ENCODE data around the gene RAC2. TPM values are rescaled to one million over a fixed set of nuclear protein-coding genes. Genes with fewer than 3 reads are reported as not detected.

RAC2 gene
- total RNA-seq, 1 experiment from 2014 or later: 7.3 TPM

DNA sequence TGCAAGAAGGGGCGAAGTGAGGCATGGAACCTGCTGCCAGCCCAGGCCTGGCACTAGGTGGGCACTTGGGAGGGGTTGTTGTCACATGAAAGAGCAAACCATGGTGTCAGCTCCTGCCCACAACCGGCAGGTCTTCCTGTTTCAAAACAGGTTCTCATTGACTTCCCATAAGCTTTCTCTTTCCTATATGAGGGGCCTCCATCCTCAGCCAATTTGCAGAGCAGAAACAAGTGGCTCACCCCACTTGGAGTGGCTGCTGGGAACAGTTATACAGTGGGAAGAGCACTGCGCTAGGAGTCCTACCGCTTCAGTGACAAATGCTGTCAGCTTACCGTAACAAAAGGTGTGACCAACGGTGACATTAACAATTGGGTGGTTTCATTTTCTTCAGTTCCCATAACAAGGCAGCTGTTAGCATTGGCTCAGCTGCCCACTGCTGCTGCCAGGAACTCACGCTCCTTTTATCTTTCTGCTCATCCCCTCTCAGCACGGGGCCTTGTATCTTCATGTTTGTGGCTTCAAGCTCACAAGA, 21.6 kb downstream of the RAC2 start:
- no peak for DNase-seq (ENCODE audit: low spot score)

GRCh38 chr22:37221424-37222333, 22.4 kb downstream of the RAC2 start:
- DNase-seq (ENCODE audit: low spot score): no peak

DNA sequence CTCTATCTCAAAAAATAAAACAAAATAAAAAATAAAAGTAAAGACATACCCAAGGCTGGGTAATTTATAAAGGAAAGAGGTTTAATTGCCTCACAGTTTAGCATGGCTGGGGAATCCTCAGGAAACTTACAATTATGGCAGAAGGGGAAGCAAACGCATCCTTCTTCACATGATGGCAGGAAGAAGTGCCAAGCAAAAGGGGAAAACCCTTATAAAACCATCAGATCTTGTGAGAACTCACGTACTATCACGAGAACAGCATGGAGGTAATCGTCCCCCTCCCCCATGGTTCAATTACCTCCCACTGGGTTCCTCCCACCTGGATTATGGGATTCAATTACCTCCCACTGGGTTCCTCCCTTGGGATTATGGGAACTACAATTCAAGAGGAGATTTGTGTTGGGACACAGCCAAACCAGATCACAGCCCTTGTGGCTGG, 23.5 kb downstream of the RAC2 start:
- no peak for DNase-seq (ENCODE audit: low spot score)

DNA sequence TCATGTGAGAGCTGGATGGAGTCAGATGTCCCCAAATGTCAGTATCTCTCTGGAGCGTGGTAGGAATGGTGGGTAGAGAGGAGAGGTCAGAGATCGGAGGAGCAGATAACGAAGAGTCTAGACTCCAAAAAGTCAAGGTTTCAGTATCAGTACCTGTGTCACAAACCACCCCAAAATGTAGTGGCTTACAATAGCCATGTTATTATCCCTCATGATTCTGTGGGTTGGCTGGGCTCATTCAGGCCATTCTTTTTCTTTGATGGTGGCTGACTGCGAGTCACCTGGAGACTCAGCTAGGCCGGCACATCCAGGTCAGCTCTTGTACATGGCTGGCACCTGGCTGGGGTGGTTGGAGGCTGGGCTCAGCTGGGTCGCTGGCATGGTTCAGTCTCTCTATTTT, 24.5 kb downstream of the RAC2 start:
- DNase-seq (ENCODE audit: low spot score): no peak

DNA sequence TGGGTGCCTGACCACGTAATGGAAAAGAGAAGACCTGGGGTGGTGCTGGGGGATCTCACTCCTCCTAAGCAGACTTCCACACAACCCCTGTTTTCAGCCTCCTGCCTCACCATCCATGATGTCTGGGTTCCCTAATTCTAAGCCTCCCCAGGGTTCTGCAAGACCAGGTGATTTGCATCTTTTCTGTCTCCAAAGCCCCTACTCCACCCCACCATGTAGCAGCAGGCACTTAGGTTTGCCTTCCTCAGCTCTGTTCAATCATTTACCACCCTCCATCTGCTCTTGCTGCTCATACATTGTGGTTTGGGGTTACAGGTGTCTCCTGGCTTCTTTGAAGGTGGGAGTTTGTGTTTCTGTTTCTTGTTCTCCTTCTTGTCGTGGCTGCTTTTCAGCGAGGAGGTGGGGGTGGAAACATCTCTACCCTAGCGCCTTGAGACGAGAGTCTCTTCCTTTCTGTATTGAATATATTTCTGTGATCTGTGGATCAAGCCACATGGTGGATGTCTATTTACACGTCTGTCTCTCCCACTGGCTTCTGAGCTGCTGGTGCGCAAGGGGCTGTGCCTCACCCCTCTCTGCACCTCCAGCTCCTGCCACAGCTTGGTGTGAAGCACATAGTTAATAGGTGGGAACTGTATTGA, 25.2 kb downstream of the RAC2 start:
- no peak for DNase-seq (ENCODE audit: low spot score)

DNA sequence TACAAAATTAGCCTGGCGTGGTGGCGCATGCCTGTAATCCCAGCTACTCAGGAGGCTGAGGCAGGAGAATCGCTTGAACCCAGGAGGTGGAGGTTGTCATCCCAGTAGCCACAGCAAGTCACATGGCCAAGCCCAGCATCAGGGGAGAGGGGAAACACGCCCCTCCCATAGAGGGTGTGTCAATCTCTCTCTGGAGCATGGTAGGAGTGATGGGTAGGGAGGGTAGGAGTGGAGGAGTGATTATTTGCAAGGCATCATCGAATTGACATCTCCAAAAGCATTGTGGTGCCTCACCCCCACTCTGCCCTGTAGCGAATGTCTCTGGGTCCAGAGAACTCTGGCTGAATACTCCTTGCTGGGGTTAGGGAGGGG, 25.7 kb downstream of the RAC2 start:
- no peak for DNase-seq (ENCODE audit: low spot score)

DNA sequence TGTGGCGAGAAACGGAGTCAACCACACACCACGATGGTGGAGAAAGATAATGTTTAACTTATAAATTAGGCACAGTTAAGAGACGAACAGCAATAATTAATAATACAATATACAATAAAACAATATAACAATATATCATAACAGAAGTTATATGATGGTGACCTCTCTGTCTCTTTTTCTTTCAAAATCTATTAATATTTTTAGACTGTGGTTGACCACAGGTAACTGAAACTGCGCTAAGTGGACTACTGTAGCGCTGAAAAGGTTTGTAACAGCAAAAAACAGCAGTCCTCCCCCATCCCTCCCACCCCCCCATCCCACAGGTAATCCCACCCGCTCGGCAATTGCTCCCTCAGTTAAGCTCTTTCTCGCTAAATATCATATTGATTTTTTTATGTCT, 28.2 kb downstream of the RAC2 start:
- no peak for DNase-seq (ENCODE audit: low spot score)

DNA sequence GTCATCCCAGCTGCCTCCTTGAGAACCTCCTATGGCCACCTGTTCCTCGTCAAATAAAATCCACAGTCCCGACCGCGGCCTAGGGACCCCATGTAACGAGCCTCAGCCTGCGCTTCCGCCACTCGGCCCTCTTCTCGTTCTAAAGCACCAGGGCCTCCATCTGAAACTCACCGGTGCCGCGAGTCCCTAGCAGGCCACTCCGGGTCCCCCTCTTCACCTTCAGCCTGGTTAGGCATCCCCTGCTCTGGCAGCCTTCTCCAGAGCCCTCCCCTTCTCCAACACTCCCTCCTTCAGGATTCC, 29.4 kb downstream of the RAC2 start:
- no peak for DNase-seq (ENCODE audit: low spot score)

- DNase-seq (ENCODE audit: low spot score): no peak
Observed at GRCh38 chr22:37213941-37214730, 29.9 kb downstream of the RAC2 start.

GRCh38 chr22:37213218-37213855, 30.7 kb downstream of the RAC2 start:
- DNase-seq (ENCODE audit: low spot score): no peak

DNA sequence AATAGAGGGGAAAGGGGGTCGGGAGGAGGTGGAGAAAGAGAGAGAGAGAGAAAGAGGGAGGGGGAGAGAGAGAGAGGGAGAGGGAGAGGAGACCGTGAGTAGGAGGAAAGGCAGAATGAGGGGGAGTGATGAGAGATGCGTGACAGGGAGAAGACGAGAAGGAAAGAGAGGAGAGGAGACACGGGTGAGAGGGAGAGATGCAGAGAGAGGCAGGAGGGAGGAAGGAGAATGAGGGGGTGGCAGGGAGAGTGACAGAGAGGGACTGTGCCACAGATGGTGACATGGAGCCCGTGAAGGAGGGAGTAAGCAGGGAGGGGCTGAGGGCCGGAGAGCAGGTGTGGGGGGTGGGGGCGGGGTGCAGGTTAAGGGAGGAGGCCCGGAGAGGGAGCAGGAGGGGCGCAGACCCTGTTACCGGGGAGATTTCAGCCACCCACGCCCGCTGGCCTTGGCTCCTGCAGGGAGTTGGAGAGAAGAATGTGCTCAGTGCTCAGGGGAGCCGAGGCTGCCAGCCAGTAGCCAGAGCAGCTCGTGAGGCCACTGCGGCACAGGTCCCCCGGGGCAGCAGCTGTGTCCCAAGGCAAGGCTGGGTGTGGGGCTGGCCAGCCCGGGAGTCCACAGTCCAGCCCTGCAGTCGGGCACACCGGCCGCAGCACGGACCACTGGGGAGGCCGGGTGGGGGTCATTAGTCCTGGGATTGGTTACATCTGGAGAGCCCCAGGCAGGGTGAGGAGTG, 31.7 kb downstream of the RAC2 start, which contains the start of gene SSTR3:
Gene SSTR3 (minus strand): TSS at position 304 of the 733 bp plus-strand sequence. CDS start 4,674 bp downstream, outside the sequence.
- no peak for DNase-seq (ENCODE audit: low spot score)

DNA sequence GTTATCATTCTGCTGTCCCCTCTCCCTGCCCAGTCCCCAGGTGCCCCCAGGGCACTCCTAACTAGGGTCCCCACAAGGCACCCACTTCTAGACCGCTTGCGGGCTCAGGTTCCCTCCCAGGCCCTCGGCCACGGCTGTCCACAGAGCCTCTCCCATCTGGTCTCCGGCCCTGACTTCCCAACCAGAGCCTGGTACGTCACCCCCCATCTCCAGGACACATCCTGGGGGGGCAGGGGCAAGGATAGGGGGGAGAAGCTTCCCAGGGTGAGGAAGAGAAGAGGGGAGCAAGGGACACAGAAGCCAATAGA, 32.2 kb downstream of the RAC2 start:
- DNase-seq (ENCODE audit: low spot score): no peak

DNA sequence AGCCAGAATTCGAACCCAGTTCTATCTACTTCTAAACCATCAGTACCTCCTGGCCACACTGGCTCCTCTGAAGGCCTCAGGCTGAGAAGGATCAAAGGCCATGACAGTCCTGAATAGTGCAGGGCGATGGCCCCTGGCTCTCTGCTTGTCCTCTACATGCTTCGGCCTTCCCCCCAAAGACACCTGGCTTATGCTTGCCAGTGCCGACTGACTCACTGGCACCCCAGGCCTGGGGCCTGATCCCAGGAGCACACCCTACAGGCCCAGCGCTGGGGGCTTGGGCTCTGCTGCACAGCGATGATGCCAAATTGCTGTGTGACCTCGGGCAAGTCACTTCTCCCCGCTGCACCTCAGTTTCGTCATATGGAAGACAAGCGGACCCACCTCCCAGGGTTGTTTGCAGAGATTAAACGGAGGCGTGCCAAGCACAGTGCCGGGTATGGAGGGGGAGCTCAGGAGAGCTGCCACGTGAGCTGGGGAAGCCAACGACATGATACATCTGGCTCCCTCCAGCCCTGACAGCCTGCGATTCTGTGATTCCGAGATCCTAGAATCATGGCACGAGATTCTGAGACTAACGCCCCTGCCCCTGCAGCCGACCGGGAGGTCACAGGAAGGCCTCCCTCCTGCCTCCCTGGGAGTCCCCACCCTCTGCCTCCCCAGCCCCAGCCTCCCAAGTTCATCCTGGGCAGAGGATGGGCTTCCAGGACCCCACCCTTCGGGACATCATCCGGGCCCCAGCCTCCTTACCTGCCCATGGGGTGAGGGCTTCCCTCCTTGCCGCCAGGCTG, 32.8 kb downstream of the RAC2 start:
- no peak for DNase-seq (ENCODE audit: low spot score)

DNA sequence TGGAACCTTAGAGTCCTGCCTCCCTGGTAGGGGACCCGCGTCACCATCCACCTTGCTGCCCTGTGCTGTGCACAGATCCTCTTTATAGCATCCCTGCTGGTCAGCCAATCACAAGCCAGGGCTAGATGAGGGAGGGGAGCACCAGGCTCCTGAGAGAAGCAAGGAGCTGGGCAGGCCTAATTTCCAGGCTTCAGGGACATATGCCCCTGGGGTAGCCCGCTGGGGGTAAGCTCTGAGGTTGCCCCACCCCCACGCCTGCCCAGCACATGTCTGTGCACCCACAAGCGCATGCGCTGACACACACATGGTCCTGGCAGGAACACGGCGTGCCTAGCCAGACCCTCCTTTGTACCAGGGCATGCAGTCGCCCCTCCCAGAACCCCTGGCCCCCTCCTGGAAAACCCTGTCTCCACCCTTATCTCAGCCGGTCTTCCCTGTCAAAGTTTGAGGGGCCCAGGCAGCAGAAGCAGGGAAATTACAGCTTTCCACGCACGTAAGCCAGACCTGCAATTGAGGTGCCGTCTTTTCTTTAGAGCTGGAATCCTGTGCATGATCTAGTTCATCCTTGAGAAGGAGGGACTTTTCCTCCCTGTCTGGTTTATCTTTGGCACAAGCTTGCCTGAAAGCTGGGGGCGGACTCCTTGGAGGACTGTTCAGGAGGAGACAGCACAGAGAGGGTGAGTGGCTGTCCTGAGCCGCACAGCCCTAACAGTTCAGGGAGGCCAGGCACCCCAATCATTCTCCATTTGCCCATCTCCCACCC, 33.8 kb downstream of the RAC2 start:
- DNase-seq (ENCODE audit: low spot score): no peak

- no peak for DNase-seq (ENCODE audit: low spot score)
Observed at GRCh38 chr22:37209140-37209845, 34.8 kb downstream of the RAC2 start.

GRCh38 chr22:37208401-37209139, 35.5 kb downstream of the RAC2 start:
- DNase-seq (ENCODE audit: low spot score): no peak

- no peak for DNase-seq (ENCODE audit: low spot score)
Observed at GRCh38 chr22:37207981-37208380, 36.1 kb downstream of the RAC2 start.

Data from HT-29 (cell line).